Measurements from ENCODE around the gene DENND5A. TPM values are rescaled to one million over a fixed set of nuclear protein-coding genes. Genes with fewer than 3 reads are reported as not detected.

The DENND5A gene
- total RNA-seq, 4 donors from 2014 or later, result 60.0 to 199 (median 99.4) TPM

GRCh38 chr11:9160166-9160565, 105.0 kb downstream of the DENND5A start:
- Histone ChIP-seq H3K4me3 (no peak overlapping the region), H3K9me3 (no peaks in the 10 kb centered on the region), H3K27ac (no peak overlapping the region), H3K27me3 (no peaks in the 10 kb centered on the region), H3K4me1 (no peaks in the 10 kb centered on the region), H3K36me3 (no peaks in the 10 kb centered on the region)
- no peak for DNase-seq
- TF ChIP-seq, protein P1, sequence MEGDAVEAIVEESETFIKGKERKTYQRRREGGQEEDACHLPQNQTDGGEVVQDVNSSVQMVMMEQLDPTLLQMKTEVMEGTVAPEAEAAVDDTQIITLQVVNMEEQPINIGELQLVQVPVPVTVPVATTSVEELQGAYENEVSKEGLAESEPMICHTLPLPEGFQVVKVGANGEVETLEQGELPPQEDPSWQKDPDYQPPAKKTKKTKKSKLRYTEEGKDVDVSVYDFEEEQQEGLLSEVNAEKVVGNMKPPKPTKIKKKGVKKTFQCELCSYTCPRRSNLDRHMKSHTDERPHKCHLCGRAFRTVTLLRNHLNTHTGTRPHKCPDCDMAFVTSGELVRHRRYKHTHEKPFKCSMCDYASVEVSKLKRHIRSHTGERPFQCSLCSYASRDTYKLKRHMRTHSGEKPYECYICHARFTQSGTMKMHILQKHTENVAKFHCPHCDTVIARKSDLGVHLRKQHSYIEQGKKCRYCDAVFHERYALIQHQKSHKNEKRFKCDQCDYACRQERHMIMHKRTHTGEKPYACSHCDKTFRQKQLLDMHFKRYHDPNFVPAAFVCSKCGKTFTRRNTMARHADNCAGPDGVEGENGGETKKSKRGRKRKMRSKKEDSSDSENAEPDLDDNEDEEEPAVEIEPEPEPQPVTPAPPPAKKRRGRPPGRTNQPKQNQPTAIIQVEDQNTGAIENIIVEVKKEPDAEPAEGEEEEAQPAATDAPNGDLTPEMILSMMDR (IDR thresholded peaks at IDR 0.05), result no peak
- TF ChIP-seq POLR2A (IDR thresholded peaks at IDR 0.05), result no peak
- intact Hi-C loops (cut with DNase I; ENCODE audit: low total_unique reads), result no loop called here

DNA sequence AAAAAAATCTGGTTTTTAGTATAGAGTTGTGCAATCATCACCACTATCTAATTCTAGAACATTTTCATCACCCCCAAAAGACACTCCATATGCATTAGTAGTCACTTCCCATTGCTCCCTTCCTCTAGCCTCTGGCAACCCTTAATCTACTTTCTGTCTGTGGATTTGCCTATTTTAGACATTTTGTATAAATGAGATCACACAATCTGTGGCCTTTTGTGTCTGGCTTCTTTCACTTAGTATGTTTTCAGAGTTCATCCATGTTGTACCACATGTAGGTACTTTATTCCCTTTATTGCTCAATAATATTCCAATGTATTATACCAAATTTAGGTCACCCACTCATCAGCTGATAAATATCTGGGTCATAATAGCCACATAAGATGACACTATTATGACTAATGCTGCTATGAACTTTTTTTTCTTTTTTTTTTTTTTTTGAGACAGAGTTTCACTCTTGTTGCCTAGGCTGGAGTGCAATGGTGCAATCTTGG, 106.2 kb downstream of the DENND5A start:
- no peaks in the 10 kb centered on the region for H3K36me3 ChIP-seq
- H3K4me3 ChIP-seq, result no peak overlapping the region
- intact Hi-C loops (cut with DNase I; ENCODE audit: low total_unique reads), result no loop called here
- no peak for TF ChIP-seq POLR2A (IDR thresholded peaks at IDR 0.05)
- TF ChIP-seq, protein P1 (IDR thresholded peaks at IDR 0.05), result no peak
- H3K9me3 ChIP-seq, result no peaks in the 10 kb centered on the region
- no peaks in the 10 kb centered on the region for H3K27me3 ChIP-seq
- H3K4me1 ChIP-seq, result no peaks in the 10 kb centered on the region
- no peak overlapping the region for H3K27ac ChIP-seq
- DNase-seq, result no peak

- H3K4me3 ChIP-seq, result no peak overlapping the region
- TF ChIP-seq, protein P1 (IDR thresholded peaks at IDR 0.05), result no peak
- no peak for TF ChIP-seq POLR2A (IDR thresholded peaks at IDR 0.05)
- intact Hi-C loops (cut with DNase I; ENCODE audit: low total_unique reads), result no loop called here
- H3K27me3 ChIP-seq, result no peaks in the 10 kb centered on the region
- no peak for DNase-seq
- no peaks in the 10 kb centered on the region for H3K4me1 ChIP-seq
- H3K9me3 ChIP-seq, result no peaks in the 10 kb centered on the region
- no peak overlapping the region for H3K27ac ChIP-seq
- no peaks in the 10 kb centered on the region for H3K36me3 ChIP-seq
Measured at GRCh38 chr11:9155930-9156329, 109.2 kb downstream of the DENND5A start.

- intact Hi-C loops (cut with DNase I; ENCODE audit: low total_unique reads), result no loop called here
- no peak overlapping the region for H3K27ac ChIP-seq
- no peaks in the 10 kb centered on the region for H3K9me3 ChIP-seq
- no peaks in the 10 kb centered on the region for H3K4me1 ChIP-seq
- no peak for DNase-seq
- no peaks in the 10 kb centered on the region for H3K27me3 ChIP-seq
- no peaks in the 10 kb centered on the region for H3K36me3 ChIP-seq
- H3K4me3 ChIP-seq, result no peak overlapping the region
- TF ChIP-seq, protein P1 (IDR thresholded peaks at IDR 0.05), result no peak
- TF ChIP-seq POLR2A (IDR thresholded peaks at IDR 0.05), result no peak
Measured at GRCh38 chr11:9153651-9154050, 111.5 kb downstream of the DENND5A start.

DNA sequence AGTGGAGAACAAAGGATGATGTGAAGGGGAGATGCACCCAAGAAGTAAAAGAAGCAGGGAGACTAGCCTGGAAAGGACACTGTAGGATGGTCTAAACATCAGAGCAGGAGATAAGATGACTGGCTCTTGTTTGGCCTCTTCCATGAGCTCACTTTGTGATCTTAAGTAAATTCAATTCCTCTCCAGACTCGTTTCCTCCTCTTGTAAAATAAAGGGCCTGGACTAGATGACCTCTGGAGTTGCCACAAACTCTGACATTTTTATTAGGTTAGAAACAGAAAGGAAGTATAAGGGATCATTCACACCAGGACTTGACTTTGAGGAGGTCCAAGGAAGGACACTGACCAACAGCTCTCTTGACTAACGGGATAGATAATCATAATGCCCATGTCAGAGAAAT, 113.5 kb downstream of the DENND5A start:
- Histone ChIP-seq H3K36me3 (no peaks in the 10 kb centered on the region), H3K4me3 (no peak overlapping the region), H3K27ac (no peak overlapping the region), H3K4me1 (no peaks in the 10 kb centered on the region), H3K27me3 (no peaks in the 10 kb centered on the region), H3K9me3 (no peaks in the 10 kb centered on the region)
- no peak for DNase-seq
- TF ChIP-seq, protein P1 (IDR thresholded peaks at IDR 0.05), result no peak
- no peak for TF ChIP-seq POLR2A (IDR thresholded peaks at IDR 0.05)
- intact Hi-C loops (cut with DNase I; ENCODE audit: low total_unique reads), result no loop called here
